ENCODE data around the gene INPP5J.

INPP5J gene

DNA sequence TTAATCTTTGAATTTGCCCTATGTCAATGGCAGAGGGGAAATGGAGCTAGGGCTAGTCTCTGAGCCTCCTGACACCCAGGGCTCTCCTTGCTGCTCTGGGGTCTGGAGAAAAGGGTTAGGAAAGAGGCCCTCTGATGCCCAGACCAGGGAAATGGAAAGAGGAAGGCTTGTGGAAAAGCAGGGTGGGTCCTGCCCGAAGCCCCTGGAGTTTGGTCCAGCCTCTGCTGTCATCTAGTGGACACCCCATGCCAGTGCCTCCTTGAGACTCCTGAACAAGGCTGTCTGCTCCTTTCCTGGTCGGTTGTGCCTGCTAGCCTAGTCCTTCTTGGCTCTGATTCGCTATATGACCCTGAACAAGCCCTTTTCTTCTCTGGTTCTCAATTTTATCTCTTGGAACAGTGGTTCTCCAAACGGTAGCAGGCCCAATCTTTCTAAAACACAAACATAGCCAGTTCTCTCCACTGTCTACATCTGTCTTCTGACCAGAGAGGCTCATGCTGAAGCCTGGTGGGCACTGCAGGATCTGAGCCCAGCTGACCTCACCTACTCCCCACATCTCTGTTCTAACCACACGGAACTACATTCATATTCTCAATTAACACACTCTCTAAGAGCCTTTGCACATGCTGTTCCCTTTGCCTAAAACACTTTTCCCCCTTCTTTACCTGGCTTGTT is 26.3 kb downstream of the INPP5J start:
- no peak overlapping the region for H3K4me3 ChIP-seq (ENCODE audit: low read depth, low read length)
- DNase-seq (ENCODE audit: low read depth) = peak; percentile 52
- TF ChIP-seq CTCF (IDR thresholded peaks at IDR 0.05; ENCODE audit: insufficient read depth, low read depth, low read length, missing control alignments) = peak; percentile 88

- peak; percentile 14 for DNase-seq (ENCODE audit: low read depth)
- peak; percentile 31 for TF ChIP-seq CTCF (IDR thresholded peaks at IDR 0.05; ENCODE audit: insufficient read depth, low read depth, low read length, missing control alignments)
Observed at GRCh38 chr22:31150615-31151014, 27.8 kb downstream of the INPP5J start.

GRCh38 chr22:31151872-31152271 is 29.1 kb downstream of the INPP5J start:
- no peak for TF ChIP-seq CTCF (IDR thresholded peaks at IDR 0.05; ENCODE audit: insufficient read depth, low read depth, low read length, missing control alignments)
- DNase-seq (ENCODE audit: low read depth) = no peak
- no peak overlapping the region for H3K4me3 ChIP-seq (ENCODE audit: low read depth, low read length)

More at GRCh38 chr22:31150615-31151014, 27.8 kb downstream of the INPP5J start:
- no peak overlapping the region for H3K4me3 ChIP-seq (ENCODE audit: low read depth, low read length)

DNA sequence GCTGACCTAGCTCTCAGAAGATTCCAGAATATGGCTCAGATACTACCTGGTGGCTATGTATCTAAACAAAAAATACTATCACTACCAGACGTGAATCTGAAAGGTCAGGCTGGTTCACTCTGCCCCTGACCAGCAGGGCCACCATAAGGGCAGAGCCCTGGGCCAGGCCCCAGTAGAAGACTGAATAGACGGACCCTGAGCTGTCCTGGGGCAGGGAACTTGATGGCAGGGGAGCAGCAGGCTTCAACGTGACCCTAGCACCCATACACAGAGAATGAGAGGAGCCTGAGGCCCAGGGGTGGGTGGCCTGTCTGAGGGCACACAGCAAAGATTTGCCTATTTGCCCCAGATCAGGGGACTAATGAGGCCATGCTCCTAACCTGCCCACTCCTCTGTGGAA is 30.6 kb downstream of the INPP5J start:
- DNase-seq (ENCODE audit: low read depth) = no peak
- no peak overlapping the region for H3K4me3 ChIP-seq (ENCODE audit: low read depth, low read length)
- TF ChIP-seq CTCF (IDR thresholded peaks at IDR 0.05; ENCODE audit: insufficient read depth, low read depth, low read length, missing control alignments) = no peak

GRCh38 chr22:31154975-31155374 is 32.2 kb downstream of the INPP5J start:
- TF ChIP-seq CTCF (IDR thresholded peaks at IDR 0.05; ENCODE audit: insufficient read depth, low read depth, low read length, missing control alignments) = no peak
- H3K4me3 ChIP-seq (ENCODE audit: low read depth, low read length) = no peak overlapping the region
- no peak for DNase-seq (ENCODE audit: low read depth)

GRCh38 chr22:31155422-31155821 is 32.7 kb downstream of the INPP5J start:
- no peak for DNase-seq (ENCODE audit: low read depth)
- TF ChIP-seq CTCF (IDR thresholded peaks at IDR 0.05; ENCODE audit: insufficient read depth, low read depth, low read length, missing control alignments) = no peak
- H3K4me3 ChIP-seq (ENCODE audit: low read depth, low read length) = no peak overlapping the region
